Measurements from ENCODE around the gene ANKRD52.
"Not testable (repeated sequence)": the region's sequence is repeated elsewhere in the genome, so short reads cannot be mapped to it uniquely, and the experiment has no call there.

The ANKRD52 gene

DNA sequence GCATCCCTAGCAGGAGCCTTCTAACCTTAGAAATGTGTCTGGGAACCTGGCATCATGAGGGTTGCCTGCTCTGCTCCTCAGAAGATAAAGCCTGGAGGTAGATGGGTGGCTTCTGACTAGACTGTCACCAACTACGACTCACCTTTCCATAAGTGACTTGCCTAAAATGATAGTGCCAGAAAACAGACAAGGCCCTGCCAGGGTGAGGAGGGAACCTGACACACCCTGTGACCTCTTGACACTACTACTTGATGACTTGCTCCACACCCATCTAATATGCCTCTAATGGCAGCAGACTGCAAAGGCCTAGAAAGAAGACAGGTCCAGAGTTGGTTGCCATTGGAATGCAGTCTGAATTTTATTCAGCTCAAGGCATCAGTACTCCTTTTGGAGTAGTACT is 45.8 kb downstream of the ANKRD52 start:
- DNase-seq (ENCODE audit: low read depth, low spot score), result no peak

DNA sequence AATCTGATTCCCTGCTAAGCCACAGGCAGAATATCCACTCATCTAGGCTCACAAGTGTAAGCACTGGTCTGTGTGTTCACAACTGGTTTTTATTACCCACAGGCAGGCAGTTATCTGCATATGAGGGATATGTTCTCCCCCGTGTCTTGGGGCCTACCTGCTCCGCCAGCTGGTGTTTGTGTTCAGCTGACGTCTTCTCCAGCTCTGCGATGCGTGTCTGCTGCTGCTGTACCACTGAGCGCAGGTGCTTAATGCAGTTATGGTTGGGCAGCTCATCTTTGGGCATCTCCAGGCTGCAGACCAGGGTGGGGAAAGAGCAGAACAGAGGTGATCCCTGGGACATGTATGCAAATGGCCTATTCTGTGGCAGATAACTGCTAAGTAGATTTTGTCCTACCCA is 50.2 kb downstream of the ANKRD52 start:
- DNase-seq (ENCODE audit: low read depth, low spot score), result no peak

DNA sequence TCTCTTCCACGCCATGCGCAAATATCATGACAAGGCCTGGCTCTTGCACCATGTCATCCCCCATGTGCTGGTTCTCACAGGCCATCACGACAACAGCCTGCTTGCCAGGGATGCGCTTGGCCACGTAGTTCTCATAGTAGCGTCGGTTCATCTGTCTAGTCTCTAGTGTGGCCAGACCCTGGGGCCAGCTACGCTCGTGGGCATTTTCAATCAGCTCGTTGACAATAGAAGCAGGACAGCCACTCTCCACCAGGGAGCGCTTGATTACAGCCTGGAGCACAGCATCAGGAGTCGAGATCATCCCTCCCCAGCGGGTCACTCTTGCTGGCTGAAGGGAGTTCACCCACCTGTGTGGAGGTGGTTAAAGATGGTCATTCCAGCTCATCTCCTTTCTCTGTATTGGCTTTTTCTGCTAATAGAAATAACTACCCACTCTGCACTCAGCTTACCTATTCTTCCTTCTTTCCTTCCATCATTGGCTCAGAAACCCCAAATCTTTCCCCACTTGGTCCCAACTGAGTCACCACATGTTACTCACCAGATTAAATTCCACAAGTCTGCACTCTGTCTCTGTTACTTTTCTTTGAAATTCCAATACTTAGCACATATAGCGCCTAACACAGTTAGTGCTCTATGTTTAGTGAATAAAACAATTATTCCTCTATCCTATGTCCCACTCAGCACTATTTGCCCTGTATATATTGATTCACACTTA is 51.6 kb downstream of the ANKRD52 start:
- no peak for DNase-seq (ENCODE audit: low read depth, low spot score)

DNA sequence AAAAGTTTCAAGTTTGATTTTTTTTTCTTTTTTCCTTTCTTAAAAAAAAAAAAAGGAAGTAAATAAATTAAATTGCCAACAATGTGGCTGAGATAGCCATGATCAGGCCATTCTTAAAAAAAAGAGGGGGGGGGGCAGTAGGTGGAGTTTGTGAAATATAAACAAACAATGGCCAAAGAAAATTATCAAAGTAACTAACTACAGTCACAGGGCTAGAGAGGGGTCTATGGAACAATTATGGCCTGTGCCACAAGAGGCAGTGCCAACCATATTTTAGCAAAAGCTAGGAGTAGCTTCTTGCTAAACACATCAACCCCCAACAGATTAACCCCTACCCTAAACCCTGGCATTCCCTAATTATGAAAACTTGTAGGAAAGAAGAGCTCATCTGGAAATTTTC is 52.7 kb downstream of the ANKRD52 start:
- no peak for DNase-seq (ENCODE audit: low read depth, low spot score)

DNA sequence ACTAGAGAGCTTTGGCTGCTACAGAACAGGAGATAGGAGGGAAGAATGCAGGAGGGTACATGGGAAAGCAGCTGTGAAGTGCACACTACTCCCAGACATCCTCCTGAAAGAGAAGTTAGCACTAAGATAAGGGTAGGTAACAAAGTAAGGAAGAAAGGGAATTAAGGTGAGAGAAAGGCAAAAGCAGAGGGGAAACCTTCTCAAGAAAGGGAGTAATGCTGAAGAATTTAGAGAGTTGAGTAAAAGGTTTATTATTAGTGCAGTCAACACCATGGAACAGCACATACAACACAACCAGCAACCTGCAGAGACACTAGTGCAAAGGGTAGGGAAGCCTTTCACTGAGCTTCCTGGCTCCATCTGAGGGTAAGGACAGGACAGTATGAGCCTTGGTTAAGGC is 53.9 kb downstream of the ANKRD52 start:
- DNase-seq (ENCODE audit: low read depth, low spot score), result no peak

DNA sequence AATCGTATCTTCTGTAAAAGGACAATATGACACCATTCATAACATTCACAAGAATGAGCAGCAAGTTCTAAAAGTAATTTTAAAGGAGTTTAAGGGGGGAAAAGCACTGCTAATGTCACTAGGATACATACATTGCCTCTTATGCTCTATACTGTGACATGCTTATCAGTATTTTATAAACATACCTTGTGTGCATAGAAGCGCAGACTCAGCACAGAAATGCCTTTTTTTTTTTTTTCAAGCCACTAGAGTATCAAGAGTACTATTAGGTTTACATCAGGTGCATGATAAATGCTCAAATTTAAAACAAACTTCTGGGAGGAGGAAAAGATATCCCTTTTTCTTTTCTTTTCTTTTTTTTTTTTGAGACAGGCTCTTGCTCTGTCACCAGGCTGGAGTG is 55.3 kb downstream of the ANKRD52 start:
- DNase-seq (ENCODE audit: low read depth, low spot score), result no peak

DNA sequence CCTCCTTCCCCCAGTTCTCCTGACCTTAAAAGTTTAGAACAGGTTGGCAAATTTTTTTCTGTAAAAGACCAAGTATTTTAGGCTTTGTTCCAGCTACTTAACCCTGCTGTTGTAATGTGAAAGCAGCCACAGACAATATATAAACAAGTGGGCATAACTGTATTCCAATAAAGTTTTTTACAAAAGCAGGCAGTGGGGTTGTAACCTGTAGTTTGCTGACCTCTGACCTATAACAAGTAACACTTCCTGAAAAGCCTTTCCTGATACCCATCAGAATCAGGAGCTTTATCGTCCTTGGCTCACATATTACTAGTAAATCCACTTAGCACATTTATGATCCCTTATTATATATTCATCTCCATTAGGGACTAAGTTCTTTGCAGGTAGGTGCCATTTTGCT is 55.8 kb downstream of the ANKRD52 start:
- no peak for DNase-seq (ENCODE audit: low read depth, low spot score)

DNA sequence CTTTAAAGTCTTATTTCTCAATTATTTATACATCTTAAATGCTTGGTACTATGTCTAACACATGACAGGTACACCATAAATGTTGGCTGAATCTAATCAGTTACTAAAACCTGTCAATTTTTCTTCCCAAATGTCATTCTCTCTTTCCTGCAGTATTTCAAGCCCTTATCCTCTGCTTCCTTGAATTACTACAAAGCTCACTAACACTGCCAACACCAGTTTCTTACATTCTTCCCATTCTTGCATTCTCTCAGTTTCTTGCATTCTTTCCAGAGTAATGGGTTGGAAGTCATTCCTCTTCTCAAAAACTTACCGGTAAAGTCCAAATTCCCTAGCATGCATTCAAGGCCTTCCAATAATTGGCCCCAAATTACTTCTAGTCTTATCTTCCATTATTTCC is 59.3 kb downstream of the ANKRD52 start:
- DNase-seq (ENCODE audit: low read depth, low spot score), result no peak

DNA sequence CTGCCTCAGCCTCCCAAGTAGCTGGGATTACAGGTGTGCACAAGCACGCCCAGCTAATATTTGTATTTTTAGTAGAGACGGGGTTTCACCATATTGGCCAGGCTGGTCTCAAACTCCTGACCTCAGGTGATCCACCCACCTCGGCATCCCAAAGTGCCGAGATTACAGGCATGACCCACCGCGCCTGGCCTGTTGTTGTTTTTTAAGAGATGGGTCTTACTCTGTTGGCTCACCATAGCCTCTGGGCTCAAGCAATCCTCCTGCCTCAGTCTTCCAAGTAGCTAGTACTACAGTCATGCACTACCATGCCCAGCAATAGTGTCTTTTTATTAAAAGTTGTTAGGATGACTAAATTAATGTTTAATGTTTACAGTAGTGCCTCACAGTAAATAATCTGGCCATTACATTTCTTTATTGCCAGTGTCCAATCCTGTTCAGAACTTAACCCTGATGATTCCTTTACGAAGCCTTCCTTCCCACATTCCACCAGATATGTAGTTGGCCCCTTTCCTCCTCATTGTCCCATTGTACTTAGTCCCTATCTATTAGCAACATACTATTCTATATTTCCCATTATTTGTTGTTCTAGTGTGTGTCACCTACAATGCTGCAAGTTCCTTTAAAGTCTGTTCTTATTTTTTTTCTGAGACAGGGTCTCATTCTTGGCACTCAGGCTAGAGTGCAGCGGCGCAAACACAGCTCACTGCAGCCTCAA is 60.1 kb downstream of the ANKRD52 start:
- no peak for DNase-seq (ENCODE audit: low read depth, low spot score)

DNA sequence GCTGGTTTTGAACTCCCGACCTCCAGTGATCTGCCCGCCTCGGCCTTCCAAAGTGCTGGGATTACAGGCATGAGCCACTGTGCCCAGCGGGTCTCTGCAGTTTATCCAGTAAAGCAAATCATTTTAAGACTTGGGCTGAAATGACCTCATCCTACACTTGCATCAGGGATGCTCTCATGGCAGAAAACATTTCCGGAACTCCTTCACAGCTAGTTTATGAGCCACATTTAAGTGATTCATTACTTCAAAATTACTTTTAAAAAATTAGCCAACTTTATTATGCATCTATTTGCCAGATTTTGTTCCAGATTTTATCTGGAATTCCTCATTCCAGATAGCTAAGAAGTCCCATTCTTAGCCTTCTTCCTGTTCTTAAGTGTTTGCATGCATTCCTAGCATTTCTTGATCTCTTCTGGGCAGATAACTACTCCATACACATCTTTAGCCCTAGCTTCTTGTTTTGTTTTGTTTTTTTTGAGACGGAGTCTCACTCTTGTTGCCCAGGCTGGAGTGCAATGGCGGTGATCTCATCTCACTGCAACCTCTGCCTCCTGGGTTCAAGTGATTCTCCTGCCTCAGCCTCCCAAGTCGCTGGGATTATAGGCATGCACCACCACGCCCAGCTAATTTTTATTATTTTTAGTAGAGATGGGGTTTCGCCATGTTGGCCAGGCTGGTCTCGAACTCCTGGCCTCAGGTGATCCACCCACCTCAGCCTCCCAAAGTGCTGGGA is 61.2 kb downstream of the ANKRD52 start:
- not testable (repeated sequence) for DNase-seq (ENCODE audit: low read depth, low spot score)

DNA sequence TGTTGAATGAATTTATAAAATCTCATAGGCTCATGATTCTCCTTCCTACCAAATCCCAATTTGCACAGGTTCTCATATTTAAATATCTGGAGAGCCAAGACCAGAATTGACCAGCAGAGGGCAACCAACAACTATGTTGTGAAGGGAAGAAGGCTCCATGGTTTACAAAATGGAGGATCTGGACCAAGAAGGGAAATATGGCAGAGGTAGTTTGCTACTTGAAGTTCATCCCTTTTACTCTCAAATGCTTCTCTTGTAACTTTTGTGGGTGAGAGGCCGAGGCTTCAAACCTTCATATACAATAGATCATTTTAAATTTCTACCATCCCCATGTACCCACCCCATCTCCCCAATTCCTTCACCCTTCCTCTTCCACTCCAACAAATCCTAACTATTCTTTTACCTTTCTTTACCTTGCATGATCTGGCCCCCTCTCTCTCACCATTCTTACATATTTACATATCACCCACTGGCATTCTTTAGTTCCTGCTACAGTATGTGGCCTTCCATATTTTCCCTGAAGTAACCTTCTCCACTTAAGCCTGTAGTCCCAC is 65.1 kb downstream of the ANKRD52 start:
- peak; percentile 47 for DNase-seq (ENCODE audit: low read depth, low spot score)

DNA sequence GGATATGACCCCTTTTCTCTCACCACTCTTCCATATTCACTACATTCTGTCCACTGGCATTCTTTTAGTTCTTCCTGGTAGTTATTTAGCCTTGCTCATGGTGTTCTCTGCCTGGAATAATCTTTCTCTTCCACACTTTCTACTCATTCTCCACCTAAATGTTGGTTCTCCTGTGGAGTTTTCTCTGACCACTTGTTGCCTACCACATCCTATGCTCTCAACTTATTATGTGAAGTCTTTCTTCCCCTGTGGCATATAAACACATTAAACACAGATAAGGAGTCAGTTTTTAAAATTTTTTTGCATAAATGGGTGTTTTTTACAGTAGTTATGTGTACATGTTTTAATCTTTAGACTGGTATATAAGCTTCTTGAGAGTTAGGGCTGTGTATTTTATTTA is 65.6 kb downstream of the ANKRD52 start:
- no peak for DNase-seq (ENCODE audit: low read depth, low spot score)

DNA sequence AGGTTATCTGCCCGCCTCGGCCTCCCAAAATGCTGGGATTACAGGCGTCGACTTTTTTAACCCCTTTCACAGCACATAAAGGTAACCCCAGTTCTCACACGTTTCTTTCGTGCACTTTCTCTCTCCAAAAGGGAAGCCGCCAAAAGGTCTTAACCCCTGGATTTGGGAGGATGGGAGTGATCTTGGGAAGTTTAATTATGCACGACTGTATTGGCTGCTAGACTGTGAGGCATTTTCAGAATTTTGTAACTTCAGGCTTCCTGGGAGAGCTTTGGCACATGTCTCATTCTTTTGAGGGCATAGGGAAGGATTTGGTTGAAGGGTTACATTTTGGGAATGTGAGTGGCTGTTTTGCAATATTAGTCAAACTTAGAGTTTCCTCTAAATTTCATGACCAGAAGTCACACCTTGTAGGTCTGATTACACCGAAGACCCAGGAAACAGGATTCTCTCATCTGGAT is 67.5 kb downstream of the ANKRD52 start:
- DNase-seq (ENCODE audit: low read depth, low spot score), result no peak

DNA sequence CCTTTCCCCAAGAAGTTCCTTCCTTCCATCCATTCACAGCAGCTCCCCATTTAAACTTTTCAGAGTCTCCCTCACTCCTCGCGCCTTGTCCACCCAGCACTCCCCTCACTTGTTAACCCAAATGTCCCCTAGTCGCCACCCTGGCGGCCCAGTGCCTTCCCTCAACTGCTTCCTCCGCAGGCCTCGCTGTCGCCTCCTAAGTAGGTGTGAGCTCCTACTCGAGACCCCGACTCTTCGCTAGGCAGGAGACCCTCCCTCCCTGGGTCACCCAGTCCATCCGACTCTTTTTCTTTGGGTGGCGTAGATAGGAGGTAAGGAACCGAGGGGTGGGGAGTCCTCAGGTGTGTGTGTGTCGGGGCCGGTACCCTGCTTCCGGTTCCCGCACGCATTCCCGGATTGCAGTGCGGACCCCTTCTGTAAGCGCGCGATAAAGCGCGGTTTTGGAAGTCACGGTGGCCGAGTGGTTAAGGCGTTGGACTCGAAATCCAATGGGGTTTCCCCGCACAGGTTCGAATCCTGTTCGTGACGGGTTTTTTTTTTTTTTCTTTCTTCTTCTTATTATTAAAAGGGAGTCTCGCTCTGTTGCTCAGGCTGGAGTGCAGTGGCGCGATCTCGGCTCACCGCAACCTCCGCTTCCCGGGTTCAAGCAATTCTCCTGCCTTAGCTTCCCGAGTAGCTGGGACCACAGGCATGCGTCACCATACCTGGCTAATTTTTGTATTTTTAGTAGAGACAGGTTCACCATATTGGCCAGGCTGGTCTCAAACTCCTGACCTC is 68.1 kb downstream of the ANKRD52 start:
- peak; percentile 67 for DNase-seq (ENCODE audit: low read depth, low spot score)

DNA sequence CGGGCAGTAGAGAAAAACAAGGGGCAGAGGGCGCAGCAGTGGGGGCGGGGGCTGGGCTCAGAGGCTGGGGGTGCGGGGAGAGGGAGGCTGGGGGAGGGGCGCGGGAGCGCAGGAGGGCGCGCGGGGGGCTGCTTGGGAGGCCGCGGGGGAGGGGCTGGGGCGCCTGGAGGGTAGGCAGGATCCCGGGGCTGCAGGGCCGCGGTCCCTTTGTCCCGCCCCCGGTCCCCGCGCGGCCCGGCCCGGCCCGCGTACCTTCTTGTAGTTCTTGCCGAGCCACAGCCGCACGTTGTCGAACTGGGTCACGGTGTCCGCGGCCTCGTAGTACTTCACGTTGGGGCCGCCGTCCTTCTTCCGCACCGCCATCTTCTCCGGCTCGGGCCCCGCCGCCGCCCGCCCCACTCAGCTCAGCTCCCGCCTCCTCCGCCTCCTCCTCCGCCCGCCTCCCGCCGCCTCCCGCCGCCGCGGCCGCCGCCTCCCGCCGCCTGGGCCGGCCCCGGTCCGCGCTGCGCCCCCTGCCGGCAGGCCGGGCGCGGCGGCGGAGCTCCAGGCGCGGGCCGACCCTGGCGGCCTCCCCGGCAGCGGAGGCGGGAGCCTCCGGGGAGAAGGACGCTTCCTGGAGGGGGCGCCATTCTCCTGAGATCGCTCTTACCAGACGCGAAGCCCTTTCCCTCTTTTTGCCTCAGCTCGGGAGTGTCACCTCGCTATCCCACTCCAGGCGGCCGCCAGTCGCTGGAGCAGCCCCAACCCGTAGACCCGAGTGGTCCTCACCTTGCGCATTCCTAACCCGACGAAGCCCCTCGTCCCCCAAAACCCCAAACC is 68.9 kb downstream of the ANKRD52 start, which contains the start of gene SMARCC2:
Gene SMARCC2 (minus strand): TSS at position 385 of the 819 bp plus-strand sequence. CDS start 22 bp downstream, at position 363.
- peak; percentile 48 for DNase-seq (ENCODE audit: low read depth, low spot score)

DNA sequence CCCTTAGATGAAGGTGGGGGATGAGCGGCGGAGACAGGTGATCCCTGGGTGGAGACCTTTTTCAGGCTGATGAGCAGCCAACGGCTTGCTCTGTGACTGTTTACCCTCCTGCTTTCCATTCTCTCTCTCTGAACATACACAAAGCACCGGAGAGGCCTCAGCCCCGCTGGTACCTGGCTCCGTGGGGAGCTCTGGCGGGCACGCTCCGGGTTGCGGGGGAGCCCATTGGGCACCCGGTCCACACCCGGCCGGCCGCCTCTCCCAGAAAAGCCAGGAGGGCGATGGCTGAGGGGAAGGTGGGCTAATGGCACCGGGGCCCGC is 69.4 kb downstream of the ANKRD52 start:
- DNase-seq (ENCODE audit: low read depth, low spot score), result no peak

DNA sequence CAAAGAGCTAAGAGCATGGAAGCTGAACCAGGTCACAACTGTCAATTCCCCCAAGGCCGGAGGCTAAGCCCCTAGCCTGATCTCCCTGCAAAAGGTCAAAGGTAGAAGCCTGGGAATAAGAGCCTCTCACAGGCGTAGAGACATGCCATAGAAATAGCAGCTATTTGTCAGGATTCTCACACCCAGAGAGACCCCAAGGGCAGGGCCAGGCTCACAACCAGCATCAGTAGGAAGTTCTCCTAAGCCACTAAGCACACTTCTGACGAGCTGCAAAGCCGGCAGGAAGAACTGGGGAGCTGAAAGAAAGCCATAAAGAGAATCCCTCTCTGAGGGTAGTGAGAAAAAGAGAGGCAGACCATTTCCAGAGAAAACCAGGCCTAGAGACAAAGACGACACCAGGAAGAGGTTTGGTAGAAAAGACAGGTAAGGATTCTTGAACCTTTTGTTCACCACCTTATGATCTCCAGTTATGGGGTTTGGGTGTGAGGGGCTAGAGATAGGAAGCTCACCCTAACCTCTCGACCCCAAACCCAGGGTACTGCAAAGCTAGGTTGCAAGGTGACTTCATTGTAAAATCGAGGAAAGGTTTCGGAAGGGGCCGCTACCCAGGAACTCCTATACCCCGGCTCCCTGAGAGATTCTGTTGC is 69.9 kb downstream of the ANKRD52 start:
- no peak for DNase-seq (ENCODE audit: low read depth, low spot score)
